Cardiac atrium fibroblast (primary cell): ENCODE measurements around the gene ADCY2. TPM values are rescaled to one million over a fixed set of nuclear protein-coding genes. Genes with fewer than 3 reads are reported as not detected.

Source experiments
- total RNA-seq: library from RNA; depleted of rRNA; stranded (reverse); fragments of >200 nt; gene quantifications from 2 replicates; pipeline ENCODE4 v1.2.3, GENCODE V29; 2015

ADCY2 gene
- not detected in 2 replicates for total RNA-seq

DNA sequence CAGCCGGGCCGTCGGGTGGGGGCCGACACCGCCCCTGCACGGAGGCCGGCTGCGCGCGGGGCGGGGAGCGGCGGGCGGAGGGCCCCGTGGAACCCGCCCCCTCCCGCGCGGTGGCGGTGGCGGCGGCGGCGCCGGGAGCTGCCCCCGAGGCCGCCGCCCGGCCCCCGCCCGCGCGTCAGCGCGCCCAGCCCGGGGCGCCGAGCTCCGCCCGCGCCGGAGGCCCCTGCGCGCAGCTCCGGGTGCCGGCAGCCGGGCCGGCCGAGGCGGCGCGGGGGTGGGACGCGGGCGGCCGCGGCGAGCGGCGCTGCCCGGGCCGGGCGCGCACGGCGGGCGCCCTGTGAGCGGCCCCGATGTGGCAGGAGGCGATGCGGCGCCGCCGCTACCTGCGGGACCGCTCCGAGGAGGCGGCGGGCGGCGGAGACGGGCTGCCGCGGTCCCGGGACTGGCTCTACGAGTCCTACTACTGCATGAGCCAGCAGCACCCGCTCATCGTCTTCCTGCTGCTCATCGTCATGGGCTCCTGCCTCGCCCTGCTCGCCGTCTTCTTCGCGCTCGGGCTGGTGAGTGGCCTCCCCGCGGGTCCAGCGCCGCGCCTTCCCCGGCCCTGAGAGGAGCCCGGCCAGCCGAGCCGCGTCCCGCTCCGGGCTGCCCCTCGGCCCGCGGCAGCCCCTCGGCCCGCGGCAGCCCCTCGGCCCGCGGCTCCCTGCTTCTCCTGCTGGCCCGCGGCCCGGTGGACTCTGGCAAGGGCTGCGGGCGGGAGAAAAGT is at the start of gene ADCY2:
Gene ADCY2, plus strand, starts transcription at position 192 of the 766 bp plus-strand sequence. Its CDS starts 159 bp downstream, at position 351.

DNA sequence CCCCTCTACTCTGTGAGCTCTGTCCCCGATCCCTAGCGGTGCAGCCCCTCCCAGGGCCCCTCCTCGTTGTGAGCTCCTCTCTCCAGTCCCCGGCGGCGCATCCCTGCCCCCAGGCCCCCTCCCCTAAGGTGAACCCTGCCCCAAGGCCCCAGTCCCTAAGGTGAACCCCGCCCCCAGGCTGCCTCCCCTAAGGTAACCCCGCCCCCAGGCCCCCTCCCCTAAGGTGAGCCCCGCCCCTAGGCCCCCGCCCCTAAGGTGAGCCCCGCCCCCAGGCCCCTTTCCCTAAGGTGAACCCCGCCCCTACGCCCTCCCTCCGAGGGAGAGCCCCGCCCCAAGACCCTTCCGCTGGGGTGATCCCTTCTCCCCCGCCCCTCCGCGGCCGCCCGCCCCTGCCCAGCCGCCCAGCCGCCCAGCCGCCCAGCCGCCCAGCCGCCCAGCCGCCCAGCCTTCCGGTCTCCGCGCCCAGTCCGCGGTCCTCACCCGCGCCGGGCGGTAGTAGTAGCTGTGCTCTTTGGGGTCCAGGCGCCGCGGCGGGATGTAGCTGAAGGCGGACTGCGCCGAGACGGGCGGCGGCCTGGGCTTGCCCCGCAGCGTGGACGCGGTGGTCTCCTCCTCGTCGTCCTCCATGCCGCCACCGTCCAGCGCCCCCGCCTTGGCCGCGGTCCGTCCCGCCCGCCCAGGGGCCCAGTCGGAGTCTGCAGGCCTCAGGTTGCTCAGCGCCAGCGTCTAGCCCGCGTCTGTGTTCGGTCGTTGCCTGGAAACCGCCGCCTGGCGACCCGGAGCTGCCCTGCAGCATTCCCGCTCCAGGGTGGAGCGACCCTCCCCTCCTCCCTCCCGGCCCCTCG is 454.7 kb downstream of the ADCY2 start, which contains the start of gene CFAP90:
Gene CFAP90, minus strand, starts transcription at position 739 of the 845 bp plus-strand sequence. Its CDS starts 112 bp downstream, at position 627.

DNA sequence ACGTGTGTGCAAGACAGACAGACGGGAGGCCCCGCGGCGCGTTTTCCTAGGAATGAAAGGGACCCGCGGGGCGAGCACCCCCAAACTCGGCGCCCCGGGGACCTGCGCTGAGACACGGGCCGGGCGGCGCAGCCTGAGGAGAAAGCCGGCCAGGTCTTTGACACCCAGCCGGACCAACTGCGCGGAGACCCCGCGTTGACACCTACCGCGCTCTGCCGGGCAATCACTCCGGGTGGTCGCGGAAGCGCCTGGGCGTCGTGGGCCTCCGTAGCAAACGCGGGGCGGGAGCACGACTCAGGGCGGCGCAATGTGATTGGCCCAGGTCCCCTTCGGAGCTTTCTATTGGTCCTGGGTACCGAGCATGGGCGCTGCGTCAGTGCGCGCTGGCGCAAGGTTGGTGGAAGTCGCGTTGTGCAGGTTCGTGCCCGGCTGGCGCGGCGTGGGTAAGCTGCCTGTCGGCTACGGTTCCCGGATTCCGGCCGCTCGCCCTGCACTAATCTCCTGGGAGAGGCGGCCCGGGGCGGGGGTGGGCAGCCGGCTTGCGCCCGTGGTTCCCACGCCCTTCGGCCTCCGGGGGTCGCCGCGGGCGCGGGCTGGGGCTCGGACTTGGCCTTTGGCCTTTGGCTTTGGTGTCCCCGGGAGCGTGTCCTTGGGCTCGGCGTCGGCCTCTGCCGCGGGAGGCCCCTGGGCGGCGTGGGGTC is 473.0 kb downstream of the ADCY2 start, which contains the start of the genes FASTKD3 and MTRR:
Gene FASTKD3, minus strand, starts transcription at position 259 of the 701 bp plus-strand sequence. CDS start 948 bp downstream, outside the sequence.
Gene MTRR, plus strand, starts transcription at position 376 of the 701 bp plus-strand sequence. CDS start 1,647 bp downstream, outside the sequence.

